Mammary epithelial cell (primary cell): ENCODE results near the gene GPR161.

Experiments
- CTCF ChIP-seq, 2 donors: IDR thresholded peaks in 1 of 2; conservative IDR thresholded peaks in 1 of 2; 2 replicates each; pipeline ENCODE4 v1.5.1; 2011 to 2012; ENCODE audit warnings: inconsistent platforms in 2 of 2, low read length in 2 of 2, mild to moderate bottlenecking in 2 of 2, control low read depth in 1 of 2, low read depth in 1 of 2; ENCODE audit not compliant: insufficient read depth in 1 of 2; ENCODE audit errors: extremely low read depth in 1 of 2
- EZH2 ChIP-seq: IDR thresholded peaks from 2 replicates; pipeline ENCODE4 v1.6.1; 2012; ENCODE audit warnings: low read length, inconsistent platforms, borderline replicate concordance

- TF ChIP-seq CTCF (conservative IDR thresholded peaks at IDR 0.05 in 1 of 2, IDR thresholded peaks at IDR 0.05 in 1 of 2; ENCODE audit: extremely low read depth in 1 of 2, insufficient read depth in 1 of 2, low read depth in 1 of 2, low read length in 2 of 2) (no peak), EZH2 (no peak)
These were observed 104.7 kb downstream of the GPR161 start for GRCh38 chr1:168032029-168032428.
